Panc1 (cell line): Measurements from ENCODE around the gene GALNT14. TPM values are rescaled to one million over a fixed set of nuclear protein-coding genes. Genes with fewer than 3 reads are reported as not detected.

Source experiments
- ATAC-seq: fragments of 200-7000 bp; cut with Tn5 transposase; 2 replicates; pipeline ENCODE4 v1.9.1; 2020; ENCODE audit warnings: mild to moderate bottlenecking, moderate library complexity
- BruUV-seq: library from RNA; stranded (reverse); fragments of 400-500 nt; replicated peaks from 2 replicates; lab custom pipeline; 2021; lab: Mats Ljungman, UMichigan
- CTCF ChIA-PET: fragments of 300-600 bp; sonication (Branson Sonifier 250); formaldehyde crosslinking; loops from one replicate; lab custom pipeline; 2022; ENCODE audit warnings: antibody characterized with exemption; lab: Charles Lee
- POLR2A ChIA-PET: fragments of 300-600 bp; sonication (Branson Sonifier 250); formaldehyde crosslinking; loops from one replicate; lab custom pipeline; 2022; ENCODE audit warnings: antibody characterized with exemption; lab: Charles Lee
- DNase-seq: peaks from one replicate; pipeline ENCODE4 v3.0.0-alpha.2; 2010; ENCODE audit warnings: low read depth, low spot score
- H3K27ac ChIP-seq: 2 replicates; pipeline ENCODE4 v1.5.1; 2011; ENCODE audit warnings: mild to moderate bottlenecking, low read length, inconsistent platforms
- H3K27me3 ChIP-seq: fragments of 200-500 bp; sonication (Bioruptor generic); 2 replicates; pipeline ENCODE4 v1.6.0; 2014; ENCODE audit warnings: low read length, inconsistent platforms; ENCODE audit not compliant: control insufficient read depth, insufficient read depth
- H3K36me3 ChIP-seq: fragments of 200-500 bp; sonication (Bioruptor generic); 2 replicates; pipeline ENCODE4 v1.5.1; 2014; ENCODE audit warnings: inconsistent platforms, mild to moderate bottlenecking, low read length, moderate library complexity; ENCODE audit not compliant: control insufficient read depth, insufficient read depth
- H3K4me1 ChIP-seq: 2 replicates; pipeline ENCODE4 v1.5.1; 2011; ENCODE audit warnings: inconsistent platforms, mild to moderate bottlenecking, low read length, moderate library complexity; ENCODE audit not compliant: control insufficient read depth, insufficient read depth
- H3K4me3 ChIP-seq, 2 experiments: 2 replicates each; pipeline ENCODE4 v1.5.1; 2011 to 2012; ENCODE audit warnings: low read depth in 2 of 2, low read length in 2 of 2, mild to moderate bottlenecking in 2 of 2, inconsistent platforms in 1 of 2, moderate library complexity in 1 of 2
- H3K9me3 ChIP-seq: fragments of 200-500 bp; sonication (Bioruptor generic); 2 replicates; pipeline ENCODE4 v1.5.1; 2014; ENCODE audit warnings: low read depth, mild to moderate bottlenecking, inconsistent platforms, low read length, moderate library complexity; ENCODE audit not compliant: control insufficient read depth, insufficient read depth
- POLR2AphosphoS5 ChIP-seq: IDR thresholded peaks from 2 replicates; pipeline ENCODE4 v1.6.1; 2012; ENCODE audit warnings: mild to moderate bottlenecking, low read depth, low read length, moderate library complexity
- REST ChIP-seq, 2 experiments: IDR thresholded peaks; 2 replicates each; pipeline ENCODE4 v1.6.1; 2011 to 2012; ENCODE audit warnings: low read depth in 2 of 2, control low read depth in 1 of 2, low read length in 1 of 2, mild to moderate bottlenecking in 1 of 2, moderate library complexity in 1 of 2; ENCODE audit not compliant: insufficient read depth in 1 of 2
- SIN3A ChIP-seq: IDR thresholded peaks from 2 replicates; pipeline ENCODE4 v1.6.1; 2012; ENCODE audit warnings: low read depth, mild to moderate bottlenecking, low read length, moderate library complexity, borderline replicate concordance; ENCODE audit not compliant: insufficient read depth
- TCF7L2 ChIP-seq: IDR thresholded peaks from 2 replicates; pipeline ENCODE4 v1.6.1; 2011; ENCODE audit warnings: mild to moderate bottlenecking, low read depth, low read length, inconsistent platforms
- in situ Hi-C: cut with HindIII; loops from 2 replicates; pipeline ENCODE4 v1.10.0; 2016; ENCODE audit warnings: low sequenced_read_pairs, low pct_unique_long_range_greater_than_20kb
- intact Hi-C: fragments of 100-400 bp; cut with micrococcal nuclease; formaldehyde crosslinking; loops from one replicate; pipeline ENCODE4 v1.10.0; 2022; ENCODE audit not compliant: unreplicated experiment
- total RNA-seq: library from RNA; stranded (reverse); gene quantifications from one replicate; pipeline ENCODE4 v1.2.1, GENCODE V29; 2021; ENCODE audit not compliant: unreplicated experiment
- TF ChIP-seq, protein P1 (sequence below): fragments of 450-650 bp; IDR thresholded peaks from 2 replicates; pipeline ENCODE4 v1.5.1; 2017; ENCODE audit warnings: mild to moderate bottlenecking

GALNT14 gene
- total RNA-seq, 1 experiment from 2014 or later = 0.67 TPM

- TF ChIP-seq POLR2AphosphoS5 (no peak), SIN3A (no peak), TCF7L2 (no peak), REST (IDR thresholded peaks at IDR 0.05; ENCODE audit: insufficient read depth in 1 of 2, low read depth in 2 of 2, low read length in 1 of 2) (no peak)
- TF ChIP-seq, protein P1, sequence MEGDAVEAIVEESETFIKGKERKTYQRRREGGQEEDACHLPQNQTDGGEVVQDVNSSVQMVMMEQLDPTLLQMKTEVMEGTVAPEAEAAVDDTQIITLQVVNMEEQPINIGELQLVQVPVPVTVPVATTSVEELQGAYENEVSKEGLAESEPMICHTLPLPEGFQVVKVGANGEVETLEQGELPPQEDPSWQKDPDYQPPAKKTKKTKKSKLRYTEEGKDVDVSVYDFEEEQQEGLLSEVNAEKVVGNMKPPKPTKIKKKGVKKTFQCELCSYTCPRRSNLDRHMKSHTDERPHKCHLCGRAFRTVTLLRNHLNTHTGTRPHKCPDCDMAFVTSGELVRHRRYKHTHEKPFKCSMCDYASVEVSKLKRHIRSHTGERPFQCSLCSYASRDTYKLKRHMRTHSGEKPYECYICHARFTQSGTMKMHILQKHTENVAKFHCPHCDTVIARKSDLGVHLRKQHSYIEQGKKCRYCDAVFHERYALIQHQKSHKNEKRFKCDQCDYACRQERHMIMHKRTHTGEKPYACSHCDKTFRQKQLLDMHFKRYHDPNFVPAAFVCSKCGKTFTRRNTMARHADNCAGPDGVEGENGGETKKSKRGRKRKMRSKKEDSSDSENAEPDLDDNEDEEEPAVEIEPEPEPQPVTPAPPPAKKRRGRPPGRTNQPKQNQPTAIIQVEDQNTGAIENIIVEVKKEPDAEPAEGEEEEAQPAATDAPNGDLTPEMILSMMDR = no peak
- ChIA-PET CTCF (no interaction called here), POLR2A (no interaction called here)
- Histone ChIP-seq H3K36me3 (no peaks in the 10 kb centered on the region), H3K27ac (no peak overlapping the region), H3K9me3 (no peaks in the 10 kb centered on the region), H3K4me3 (no peak overlapping the region), H3K4me1 (no peaks in the 10 kb centered on the region; the same call in 1 of the 2 replicates), H3K27me3 (peaks cover 42% of the 10 kb centered on the region)
- ATAC-seq (no peak), DNase-seq (no peak)
- no TSS peak for BruUV-seq
- intact Hi-C loops (no loop called here), in situ Hi-C loops (no loop called here)
Measured at GRCh38 chr2:31136732-31137131, 1.5 kb downstream of the GALNT14 start.

GRCh38 chr2:31136000-31136399 is 2.2 kb downstream of the GALNT14 start:
- H3K4me3 ChIP-seq = no peak overlapping the region
- ChIA-PET CTCF (no interaction called here), POLR2A (no interaction called here)
- no TSS peak for BruUV-seq
- in situ Hi-C loops (no loop called here), intact Hi-C loops (no loop called here)
- no peaks in the 10 kb centered on the region for H3K9me3 ChIP-seq
- no peak overlapping the region for H3K27ac ChIP-seq
- ATAC-seq (no peak), DNase-seq (no peak)
- peaks cover 42% of the 10 kb centered on the region for H3K27me3 ChIP-seq
- H3K36me3 ChIP-seq = no peaks in the 10 kb centered on the region
- H3K4me1 ChIP-seq = no peaks in the 10 kb centered on the region; the same call in 1 of the 2 replicates
- no peak for TF ChIP-seq REST (IDR thresholded peaks at IDR 0.05; ENCODE audit: insufficient read depth in 1 of 2, low read depth in 2 of 2, low read length in 1 of 2)
- no peak for TF ChIP-seq POLR2AphosphoS5
- no peak for TF ChIP-seq TCF7L2
- TF ChIP-seq SIN3A = no peak
- TF ChIP-seq, protein P1 = no peak
